ENCODE measurements around the gene PEX11G.
"Not testable (repeated sequence)": the region's sequence is repeated elsewhere in the genome, so short reads cannot be mapped to it uniquely, and the experiment has no call there.

The PEX11G gene

DNA sequence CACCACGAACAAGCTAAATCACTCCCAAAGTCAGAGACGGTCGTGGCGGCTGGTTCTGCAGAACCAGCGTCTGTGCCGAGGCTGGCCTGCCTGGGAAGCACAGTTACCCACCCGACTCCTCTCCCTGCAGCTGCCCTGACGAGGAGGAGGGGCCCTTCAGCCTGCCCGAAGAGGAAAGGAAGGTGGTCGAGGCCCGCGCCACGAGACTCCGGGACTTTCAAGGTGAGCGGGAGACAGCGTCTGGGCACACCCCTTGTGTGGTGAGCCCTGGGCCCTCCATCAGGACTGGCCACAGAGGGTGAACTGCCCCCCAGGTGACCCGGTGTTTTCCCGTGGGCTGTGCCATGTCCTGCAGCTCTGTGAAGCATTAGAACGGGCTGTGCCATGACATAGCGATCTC, 29.1 kb downstream of the PEX11G start:
- DNase-seq (ENCODE audit: insufficient read length, low spot score) (no peak), FAIRE-seq (no peak)
- TF ChIP-seq TAF1 (IDR thresholded peaks at IDR 0.05; ENCODE audit: low read depth, low read length) (no peak), PAX5 (IDR thresholded peaks at IDR 0.05; ENCODE audit: insufficient read depth, low read length, severe bottlenecking) (no peak), POLR2A (IDR thresholded peaks at IDR 0.05; ENCODE audit: low read depth, low read length) (no peak), POU2F2 (IDR thresholded peaks at IDR 0.05; ENCODE audit: low read depth, low read length) (no peak), SPI1 (IDR thresholded peaks at IDR 0.05; ENCODE audit: low read depth, low read length) (no peak), POLR2AphosphoS5 (IDR thresholded peaks at IDR 0.05; ENCODE audit: low read depth, low read length) (no peak)

DNA sequence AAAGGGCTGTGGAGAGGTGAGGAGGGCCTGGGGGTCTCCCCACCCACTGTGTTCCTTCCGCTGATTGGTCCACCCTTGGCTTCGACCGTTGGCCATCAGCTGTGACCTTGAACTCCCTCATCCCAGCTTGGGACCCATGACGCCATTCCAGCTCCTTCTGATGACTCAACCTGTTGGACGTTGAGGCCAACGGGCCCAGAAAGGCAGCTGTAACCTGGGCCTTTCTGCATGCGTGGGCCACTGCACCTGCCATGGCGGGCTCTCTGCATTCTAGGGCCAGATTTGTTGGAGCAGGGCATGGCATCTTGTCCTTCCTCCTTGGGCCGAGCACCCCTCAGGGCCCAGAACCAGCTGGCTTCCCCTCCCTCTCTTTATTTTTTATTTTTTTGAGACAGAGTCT, 30.2 kb downstream of the PEX11G start:
- no peak for DNase-seq (ENCODE audit: insufficient read length, low spot score)
- no peak for FAIRE-seq
- TF ChIP-seq SPI1 (IDR thresholded peaks at IDR 0.05; ENCODE audit: low read depth, low read length) = no peak
- TF ChIP-seq TAF1 (IDR thresholded peaks at IDR 0.05; ENCODE audit: low read depth, low read length) = no peak
- TF ChIP-seq POLR2AphosphoS5 (IDR thresholded peaks at IDR 0.05; ENCODE audit: low read depth, low read length) = no peak
- no peak for TF ChIP-seq POU2F2 (IDR thresholded peaks at IDR 0.05; ENCODE audit: low read depth, low read length)
- TF ChIP-seq POLR2A (IDR thresholded peaks at IDR 0.05; ENCODE audit: low read depth, low read length) = no peak

DNA sequence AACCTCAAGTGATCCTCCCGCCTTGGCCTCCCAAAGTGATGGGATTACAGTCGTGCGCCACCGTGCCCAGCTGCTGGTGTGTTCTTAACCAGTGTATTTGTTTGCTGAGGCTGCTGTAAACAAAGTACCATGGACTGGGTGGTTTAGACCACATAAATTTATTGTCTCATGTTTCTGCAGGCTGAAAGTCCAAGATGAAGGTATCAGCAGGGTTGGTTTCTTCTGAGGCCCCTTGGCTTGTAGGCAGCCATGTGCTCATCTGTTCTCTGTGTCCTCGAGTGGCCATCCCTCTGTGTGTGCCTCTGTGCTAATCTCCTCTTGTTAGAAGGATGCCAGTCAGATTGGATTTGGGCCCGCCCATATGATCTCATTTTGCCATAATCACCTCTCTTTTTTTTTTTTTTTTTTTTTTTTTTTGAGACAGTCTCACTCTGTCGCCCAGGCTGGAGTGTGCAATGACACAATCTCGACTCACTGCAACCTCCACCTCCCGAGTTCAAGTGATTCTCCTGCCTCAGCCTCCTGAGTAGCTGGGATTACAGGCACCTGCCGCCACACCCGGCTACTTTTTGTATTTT, 31.8 kb downstream of the PEX11G start:
- DNase-seq (ENCODE audit: insufficient read length, low spot score) = no peak
- no peak for TF ChIP-seq SPI1 (IDR thresholded peaks at IDR 0.05; ENCODE audit: low read depth, low read length)
- no peak for TF ChIP-seq PAX5 (IDR thresholded peaks at IDR 0.05; ENCODE audit: insufficient read depth, low read length, severe bottlenecking)
- no peak for TF ChIP-seq TAF1 (IDR thresholded peaks at IDR 0.05; ENCODE audit: low read depth, low read length)
- TF ChIP-seq POLR2AphosphoS5 (IDR thresholded peaks at IDR 0.05; ENCODE audit: low read depth, low read length) = no peak
- no peak for TF ChIP-seq POLR2A (IDR thresholded peaks at IDR 0.05; ENCODE audit: low read depth, low read length)
- TF ChIP-seq POU2F2 (IDR thresholded peaks at IDR 0.05; ENCODE audit: low read depth, low read length) = no peak
- FAIRE-seq = no peak

DNA sequence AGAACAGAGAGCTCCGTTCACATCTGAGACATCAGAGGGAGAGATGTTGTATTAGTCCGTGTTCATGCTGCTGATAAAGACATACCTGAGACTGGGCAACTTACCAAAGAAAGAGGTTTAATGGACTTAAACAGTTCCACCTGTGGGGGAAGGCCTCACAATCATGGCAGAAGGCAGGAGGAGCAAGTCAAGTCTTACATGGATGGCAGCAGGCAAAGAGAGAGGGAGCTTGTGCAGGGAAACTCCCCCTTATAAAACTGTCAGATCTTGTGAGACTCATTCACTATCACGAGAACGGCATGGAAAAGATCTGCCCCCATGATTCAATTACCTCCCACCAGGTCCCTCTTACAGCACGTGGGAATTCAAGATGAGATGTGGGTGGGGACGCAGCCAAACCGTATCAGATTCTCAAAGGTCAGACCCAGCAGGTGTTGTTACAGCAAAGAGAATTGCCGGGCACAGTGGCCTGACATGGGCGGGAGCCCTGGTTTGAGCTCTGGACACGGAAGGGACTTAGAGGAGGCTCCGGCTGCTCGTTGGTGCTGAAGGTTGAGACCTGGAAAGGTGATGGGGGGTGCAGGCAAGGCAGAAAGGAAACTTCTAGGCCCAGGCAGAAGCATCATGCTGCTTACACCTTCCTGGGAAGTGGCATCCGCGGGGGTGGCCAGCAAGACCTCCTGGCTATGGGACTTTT, 33.1 kb downstream of the PEX11G start:
- no peak for DNase-seq (ENCODE audit: insufficient read length, low spot score)
- no peak for TF ChIP-seq POU2F2 (IDR thresholded peaks at IDR 0.05; ENCODE audit: low read depth, low read length)
- TF ChIP-seq SPI1 (IDR thresholded peaks at IDR 0.05; ENCODE audit: low read depth, low read length) = no peak
- TF ChIP-seq POLR2AphosphoS5 (IDR thresholded peaks at IDR 0.05; ENCODE audit: low read depth, low read length) = no peak
- TF ChIP-seq PAX5 (IDR thresholded peaks at IDR 0.05; ENCODE audit: insufficient read depth, low read length, severe bottlenecking) = no peak
- TF ChIP-seq POLR2A (IDR thresholded peaks at IDR 0.05; ENCODE audit: low read depth, low read length) = no peak
- TF ChIP-seq TAF1 (IDR thresholded peaks at IDR 0.05; ENCODE audit: low read depth, low read length) = no peak
- no peak for FAIRE-seq

DNA sequence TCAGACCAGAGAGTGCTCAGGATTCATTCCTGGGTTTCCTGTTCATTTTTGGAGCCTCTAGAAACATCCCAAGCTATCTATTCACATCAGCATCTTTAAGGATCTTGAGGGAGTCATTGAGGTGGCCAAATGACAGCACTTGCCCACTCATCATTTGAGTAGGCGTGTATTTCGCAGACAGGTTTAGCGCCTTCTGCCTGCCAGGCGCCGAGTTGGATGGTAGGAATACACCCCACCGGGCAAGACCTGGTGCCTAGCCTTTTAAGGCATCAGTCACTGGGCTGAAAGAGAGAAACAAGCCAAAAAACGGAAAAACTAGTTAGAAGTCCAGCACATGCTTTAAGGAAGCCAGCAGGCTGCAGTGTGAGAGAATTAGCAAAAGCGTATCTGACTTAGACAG, 33.8 kb downstream of the PEX11G start:
- TF ChIP-seq SPI1 (IDR thresholded peaks at IDR 0.05; ENCODE audit: low read depth, low read length) (no peak), POLR2AphosphoS5 (IDR thresholded peaks at IDR 0.05; ENCODE audit: low read depth, low read length) (no peak), PAX5 (IDR thresholded peaks at IDR 0.05; ENCODE audit: insufficient read depth, low read length, severe bottlenecking) (no peak)

DNA sequence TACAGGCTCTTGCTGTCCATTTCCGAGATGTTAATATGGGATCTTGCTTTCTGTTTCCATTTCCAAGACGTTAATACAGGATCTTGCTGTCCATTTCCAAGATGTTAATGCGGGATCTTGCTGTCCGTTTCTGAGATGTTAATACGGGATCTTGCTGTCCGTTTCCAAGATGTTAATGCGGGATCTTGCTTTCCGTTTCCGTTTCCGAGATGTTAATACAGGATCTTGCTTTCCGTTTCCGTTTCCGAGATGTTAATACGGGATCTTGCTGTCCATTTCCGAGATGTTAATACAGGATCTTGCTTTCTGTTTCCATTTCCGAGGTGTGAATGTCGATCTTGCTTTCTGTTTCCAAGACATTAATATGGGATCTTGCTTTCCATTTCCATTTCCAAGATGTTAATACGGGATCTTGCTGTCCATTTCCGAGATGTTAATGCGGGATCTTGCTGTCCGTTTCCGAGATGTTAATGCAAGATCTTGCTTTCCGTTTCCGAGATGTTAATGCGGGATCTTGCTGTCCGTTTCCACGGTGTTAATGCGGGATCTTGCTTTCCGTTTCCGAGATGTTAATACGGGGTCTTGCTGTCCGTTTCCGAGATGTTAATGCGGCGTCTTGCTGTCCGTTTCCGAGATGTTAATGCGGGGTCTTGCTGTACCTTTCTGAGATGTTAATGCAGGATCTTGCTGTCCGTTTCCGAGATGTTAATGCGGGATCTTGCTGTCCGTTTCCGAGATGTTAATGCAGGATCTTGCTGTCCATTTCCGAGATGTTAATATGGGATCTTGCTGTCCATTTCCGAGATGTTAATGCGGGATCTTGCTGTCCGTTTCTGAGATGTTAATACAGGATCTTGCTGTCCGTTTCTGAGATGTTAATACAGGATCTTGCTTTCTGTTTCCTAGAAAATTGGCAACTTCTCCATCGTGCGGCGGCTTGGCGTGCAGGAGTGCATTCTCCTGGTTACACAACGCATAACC, 38.3 kb downstream of the PEX11G start:
- FAIRE-seq (peak; percentile 95), DNase-seq (ENCODE audit: insufficient read length, low spot score) (no peak)
- TF ChIP-seq PAX5 (IDR thresholded peaks at IDR 0.05; ENCODE audit: insufficient read depth, low read length, severe bottlenecking) (no peak), POU2F2 (IDR thresholded peaks at IDR 0.05; ENCODE audit: low read depth, low read length) (no peak)

More for the DNA sequence above, 33.8 kb downstream of the PEX11G start:
- FAIRE-seq (no peak), DNase-seq (ENCODE audit: insufficient read length, low spot score) (no peak)

DNA sequence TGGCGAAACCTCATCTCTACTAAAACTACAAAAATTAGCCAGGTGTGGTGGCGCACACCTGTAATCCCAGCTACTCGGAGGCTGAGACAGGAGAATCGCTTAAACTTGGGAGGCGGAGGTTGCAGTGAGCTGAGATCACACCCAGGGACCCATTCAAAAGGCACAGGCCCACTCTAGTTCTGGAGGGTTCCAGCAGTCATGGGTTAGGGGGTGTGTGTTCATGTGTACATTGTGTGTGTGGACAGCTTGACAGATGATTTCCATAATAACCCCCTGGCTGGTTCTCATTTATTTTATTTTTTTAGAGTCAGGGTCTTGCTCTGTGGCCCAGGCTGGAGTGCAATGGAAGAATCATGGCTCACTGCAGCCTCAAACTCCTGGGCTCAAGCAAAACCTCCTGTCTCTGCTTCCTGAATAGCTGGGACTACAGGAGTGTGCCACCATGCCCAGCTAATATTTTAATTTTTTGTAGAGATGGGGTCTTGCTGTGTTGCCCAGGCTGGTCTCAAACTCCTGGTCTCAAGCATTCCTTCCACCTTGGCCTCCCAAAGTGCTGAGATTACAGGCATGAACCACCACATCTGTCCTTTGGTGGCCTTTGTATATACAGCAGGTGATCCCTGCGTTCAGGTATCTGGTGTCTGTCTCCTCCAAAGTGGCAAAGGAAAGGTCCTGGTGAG, 39.3 kb downstream of the PEX11G start:
- FAIRE-seq = not testable (repeated sequence)

DNA sequence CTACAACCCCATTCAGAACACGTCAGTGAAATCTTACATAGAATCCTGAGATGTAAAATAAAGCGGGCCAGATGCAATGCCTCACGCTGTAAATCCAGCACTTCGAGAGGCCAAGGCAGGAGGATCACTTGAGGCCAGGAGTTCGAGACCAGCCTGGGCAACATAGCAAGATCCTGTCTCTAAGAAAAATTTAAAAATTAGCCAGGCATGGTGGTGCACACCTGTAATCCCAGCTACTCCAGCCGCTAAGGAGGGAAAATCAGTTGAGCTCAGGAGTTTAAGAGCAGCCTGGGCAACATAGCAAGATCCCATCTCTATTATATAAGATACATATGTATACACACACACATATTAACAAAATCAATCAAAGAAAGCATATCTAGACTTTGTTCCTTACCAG, 41.2 kb downstream of the PEX11G start:
- no peak for TF ChIP-seq POLR2A (IDR thresholded peaks at IDR 0.05; ENCODE audit: low read depth, low read length)
- DNase-seq (ENCODE audit: insufficient read length, low spot score) (no peak), FAIRE-seq (no peak)

More for the DNA sequence above, 39.3 kb downstream of the PEX11G start:
- DNase-seq (ENCODE audit: insufficient read length, low spot score) = not testable (repeated sequence)

DNA sequence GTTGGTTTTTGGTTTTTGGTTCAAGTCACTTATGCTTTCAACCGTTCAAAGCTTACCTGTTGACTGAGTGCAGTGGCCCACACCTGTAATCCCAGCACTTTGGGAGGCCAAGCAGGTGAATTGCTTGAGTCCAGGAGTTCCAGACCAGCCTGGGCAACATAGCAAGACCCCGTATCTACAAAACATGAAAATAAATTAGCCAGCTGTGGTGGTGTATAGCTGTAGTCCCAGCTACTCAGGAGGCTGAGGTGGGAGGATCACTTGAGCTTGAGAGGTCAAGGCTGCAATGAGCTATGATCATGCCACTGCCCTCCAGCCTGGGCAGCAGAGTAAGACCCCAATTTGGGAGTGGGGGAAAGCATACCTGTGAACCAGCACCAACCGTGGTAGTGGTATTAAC, 43.7 kb downstream of the PEX11G start:
- no peak for FAIRE-seq

More for the DNA sequence above, 43.7 kb downstream of the PEX11G start:
- no peak for DNase-seq (ENCODE audit: insufficient read length, low spot score)
- TF ChIP-seq POLR2A (IDR thresholded peaks at IDR 0.05; ENCODE audit: low read depth, low read length) (no peak), SPI1 (IDR thresholded peaks at IDR 0.05; ENCODE audit: low read depth, low read length) (no peak), POLR2AphosphoS5 (IDR thresholded peaks at IDR 0.05; ENCODE audit: low read depth, low read length) (no peak), POU2F2 (IDR thresholded peaks at IDR 0.05; ENCODE audit: low read depth, low read length) (no peak), PAX5 (IDR thresholded peaks at IDR 0.05; ENCODE audit: insufficient read depth, low read length, severe bottlenecking) (no peak), TAF1 (IDR thresholded peaks at IDR 0.05; ENCODE audit: low read depth, low read length) (no peak)

Data from GM12891 (cell line).